Esophagus squamous epithelium (tissue), 5 donors: ENCODE results near the gene RELT. TPM values are rescaled to one million over a fixed set of nuclear protein-coding genes. Genes with fewer than 3 reads are reported as not detected.

Experiments used
- DNase-seq: peaks from one replicate; lab custom pipeline; 2025; lab: John Stamatoyannopoulos, UW
- H3K27ac ChIP-seq, 4 donors: fragments of 200-600 bp; sonication (generic); one replicate each; pipeline ENCODE4 v1.5.1; 2016 to 2019; ENCODE audit warnings: mild to moderate bottlenecking in 1 of 4
- H3K27me3 ChIP-seq, 4 donors: fragments of 200-600 bp; sonication (generic); 1 replicate in 3 of 4; 2 replicates in 1 of 4; pipeline versions ENCODE4 v1.5.1 to v1.6.0; 2017 to 2021; ENCODE audit warnings: antibody characterized with exemption in 1 of 4
- H3K36me3 ChIP-seq, 3 donors: fragments of 200-600 bp; sonication (generic); one replicate each; pipeline ENCODE4 v1.5.1; 2016 to 2019
- H3K4me1 ChIP-seq, 3 donors: fragments of 200-600 bp; sonication (generic); one replicate each; pipeline ENCODE4 v1.5.1; 2017 to 2019
- H3K4me3 ChIP-seq, 4 donors: fragments of 200-600 bp; sonication (generic); 1 replicate in 3 of 4; 2 replicates in 1 of 4; pipeline ENCODE4 v1.5.1; 2016 to 2019; ENCODE audit warnings: mild to moderate bottlenecking in 2 of 4, moderate library complexity in 1 of 4
- H3K9me3 ChIP-seq, 3 donors: fragments of 200-600 bp; sonication (generic); one replicate each; pipeline ENCODE4 v1.5.1; 2016 to 2019
- POLR2A ChIP-seq, 4 donors: fragments of 450-650 bp; IDR thresholded peaks; one replicate each; pipeline ENCODE4 v1.6.1; 2017; ENCODE audit warnings: antibody characterized with exemption in 4 of 4, mild to moderate bottlenecking in 4 of 4, moderate library complexity in 3 of 4
- WGBS, 2 donors: methylation state at CpG; one replicate each; pipeline ENCODE4 v1.1.5; 2018; 5-methylcytosine and 5-hydroxymethylcytosine counted together
- intact Hi-C: fragments of 100-400 bp; cut with DNase I; formaldehyde crosslinking; loops from one replicate; pipeline ENCODE4 v1.15.0; 2022
- total RNA-seq, 4 donors: library from RNA; depleted of rRNA; stranded (reverse); fragments of >200 nt; gene quantifications; one replicate each; pipeline ENCODE4 v1.1.0, GENCODE V29; 2016
- TF ChIP-seq, protein P1 (sequence below), 6 experiments: fragments of 450-650 bp in 4 of 6; fragments of 200-600 bp in 2 of 6; sonication (generic) in 2 of 6; IDR thresholded peaks; one replicate each; pipeline ENCODE4 v1.5.1; 2016 to 2019; ENCODE audit warnings: antibody characterized with exemption in 6 of 6, mild to moderate bottlenecking in 4 of 6, moderate library complexity in 4 of 6
- donor health status: DM: yes; HTN: yes; CAD: no.

The RELT gene
- total RNA-seq, 4 donors from 2014 or later, result 3.7 to 8.8 (median 5.3) TPM

DNA sequence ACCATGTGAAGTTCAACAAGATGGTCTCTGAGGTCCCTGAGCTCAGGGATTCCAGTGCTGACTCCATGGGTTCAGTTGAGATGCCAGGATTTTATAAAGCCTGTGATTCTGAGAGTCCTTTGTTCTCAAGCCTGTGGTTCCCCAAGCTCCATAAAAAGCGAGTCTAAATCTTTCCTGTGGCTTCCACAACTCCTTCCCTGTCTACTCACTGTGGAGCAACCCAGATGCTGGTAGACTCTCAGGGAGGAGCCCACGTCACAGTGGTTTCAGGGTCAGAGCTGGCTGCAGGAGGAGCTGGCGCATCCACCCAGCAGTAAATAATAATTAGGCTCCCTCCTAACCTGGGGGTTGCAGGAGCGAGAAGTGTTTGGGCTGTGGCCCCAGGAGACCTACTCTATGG lies 2.0 kb upstream of the RELT start:
- 57 to 67% methylated on average over 1 of the region's 4 CpGs for WGBS, 2 donors
- Histone ChIP-seq H3K4me1 (peaks cover 8 to 31% (median 14%) of the 10 kb centered on the region in 3 donors), H3K4me3 (no peak overlapping the region), H3K27ac (no peak overlapping the region), H3K27me3 (no peaks in the 10 kb centered on the region), H3K36me3 (no peaks in the 10 kb centered on the region), H3K9me3 (no peaks in the 10 kb centered on the region)
- DNase-seq, result no peak
- no peak for TF ChIP-seq POLR2A (IDR thresholded peaks at IDR 0.05)
- TF ChIP-seq, protein P1, sequence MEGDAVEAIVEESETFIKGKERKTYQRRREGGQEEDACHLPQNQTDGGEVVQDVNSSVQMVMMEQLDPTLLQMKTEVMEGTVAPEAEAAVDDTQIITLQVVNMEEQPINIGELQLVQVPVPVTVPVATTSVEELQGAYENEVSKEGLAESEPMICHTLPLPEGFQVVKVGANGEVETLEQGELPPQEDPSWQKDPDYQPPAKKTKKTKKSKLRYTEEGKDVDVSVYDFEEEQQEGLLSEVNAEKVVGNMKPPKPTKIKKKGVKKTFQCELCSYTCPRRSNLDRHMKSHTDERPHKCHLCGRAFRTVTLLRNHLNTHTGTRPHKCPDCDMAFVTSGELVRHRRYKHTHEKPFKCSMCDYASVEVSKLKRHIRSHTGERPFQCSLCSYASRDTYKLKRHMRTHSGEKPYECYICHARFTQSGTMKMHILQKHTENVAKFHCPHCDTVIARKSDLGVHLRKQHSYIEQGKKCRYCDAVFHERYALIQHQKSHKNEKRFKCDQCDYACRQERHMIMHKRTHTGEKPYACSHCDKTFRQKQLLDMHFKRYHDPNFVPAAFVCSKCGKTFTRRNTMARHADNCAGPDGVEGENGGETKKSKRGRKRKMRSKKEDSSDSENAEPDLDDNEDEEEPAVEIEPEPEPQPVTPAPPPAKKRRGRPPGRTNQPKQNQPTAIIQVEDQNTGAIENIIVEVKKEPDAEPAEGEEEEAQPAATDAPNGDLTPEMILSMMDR (IDR thresholded peaks at IDR 0.05), result no peak
- intact Hi-C loops, result no loop called here

DNA sequence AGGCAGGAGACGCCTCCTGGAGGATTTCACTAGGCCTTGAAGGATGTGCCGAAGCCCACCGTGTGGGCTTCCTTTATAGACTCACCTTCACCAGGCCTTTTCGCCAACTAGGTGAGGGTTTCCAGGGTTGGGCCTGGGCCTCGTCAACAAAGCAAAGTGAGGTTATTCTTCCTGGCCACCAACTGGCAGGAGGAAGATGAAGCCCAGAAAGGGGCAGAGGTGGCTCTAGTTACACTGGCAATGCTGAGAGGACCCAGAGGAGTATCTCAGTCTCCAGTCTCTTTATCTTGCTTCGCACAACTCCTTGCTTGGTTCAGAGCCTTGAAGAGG lies 404 bp upstream of the RELT start:
- peak overlapping the region in 3 of 4 donors; percentile 63 to 85 (median 72) for H3K4me3 ChIP-seq
- no peak for TF ChIP-seq POLR2A (IDR thresholded peaks at IDR 0.05)
- TF ChIP-seq, protein P1 (IDR thresholded peaks at IDR 0.05), result no peak
- intact Hi-C loops, result no loop called here

DNA sequence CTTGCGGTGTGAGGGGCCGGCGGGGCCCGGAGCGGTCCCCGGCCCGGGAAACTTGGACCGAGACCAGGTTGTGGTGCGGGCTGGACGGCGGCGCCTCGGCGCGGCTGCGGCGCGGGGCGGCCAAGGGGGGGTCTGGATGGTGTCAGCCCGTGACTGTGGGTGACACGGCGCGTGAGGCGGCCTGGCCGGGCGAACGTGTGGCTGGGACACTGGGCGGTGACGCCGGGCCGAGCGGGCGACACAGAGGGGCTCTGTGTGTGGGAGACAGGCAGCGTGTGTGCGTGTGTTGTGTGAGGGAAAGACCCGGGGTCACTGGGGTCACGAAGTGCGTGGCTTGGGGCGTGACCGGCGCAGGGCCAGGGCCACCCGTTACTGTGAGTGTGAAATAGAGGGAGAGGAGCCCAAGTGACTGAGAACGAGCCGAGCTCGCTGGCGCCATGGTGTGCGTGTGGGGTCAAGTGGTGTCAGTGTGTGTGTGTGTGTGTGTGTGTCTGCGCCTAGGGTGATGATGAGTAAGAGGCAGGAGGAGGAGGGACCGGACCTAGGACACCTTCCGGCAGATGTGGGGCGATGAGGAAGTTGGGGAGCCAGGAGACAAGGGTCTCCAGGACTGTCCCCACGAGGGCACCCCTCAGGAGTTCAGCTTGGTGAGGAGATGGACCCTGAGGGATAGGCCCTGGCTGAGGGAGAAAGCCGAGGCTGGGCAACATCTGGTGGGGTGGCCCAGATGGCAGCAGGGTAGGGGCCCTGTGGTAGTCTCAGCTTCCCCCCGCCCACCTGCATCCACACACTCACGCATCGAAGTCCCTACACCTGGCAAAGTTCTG lies 817 bp downstream of the RELT start:
- Histone ChIP-seq H3K9me3 (no peaks in the 10 kb centered on the region), H3K27me3 (no peaks in the 10 kb centered on the region), H3K4me3 (peak overlapping the region; percentile 63 to 95 (median 78)), H3K27ac (peak overlapping the region; percentile 87 to 94 (median 92)), H3K36me3 (no peaks in the 10 kb centered on the region), H3K4me1 (peaks cover 8 to 55% (median 18%) of the 10 kb centered on the region in 3 donors)
- no peak for DNase-seq
- 3 to 5% methylated on average over 28 to 41 of the region's 56 CpGs for WGBS, 2 donors
- intact Hi-C loops, result no loop called here
- TF ChIP-seq POLR2A (IDR thresholded peaks at IDR 0.05), result peak in 1 of 4 donors; percentile 72
- TF ChIP-seq, protein P1 (IDR thresholded peaks at IDR 0.05), result no peak

More for the DNA sequence above, 404 bp upstream of the RELT start:
- Histone ChIP-seq H3K27me3 (no peaks in the 10 kb centered on the region), H3K9me3 (no peaks in the 10 kb centered on the region), H3K36me3 (no peaks in the 10 kb centered on the region), H3K27ac (peak overlapping the region; percentile 87 to 94 (median 92)), H3K4me1 (peaks cover 8 to 43% (median 14%) of the 10 kb centered on the region in 3 donors)
- WGBS, 2 donors, result 48 to 59% methylated on average over 5 of the region's 6 CpGs
- DNase-seq, result no peak

DNA sequence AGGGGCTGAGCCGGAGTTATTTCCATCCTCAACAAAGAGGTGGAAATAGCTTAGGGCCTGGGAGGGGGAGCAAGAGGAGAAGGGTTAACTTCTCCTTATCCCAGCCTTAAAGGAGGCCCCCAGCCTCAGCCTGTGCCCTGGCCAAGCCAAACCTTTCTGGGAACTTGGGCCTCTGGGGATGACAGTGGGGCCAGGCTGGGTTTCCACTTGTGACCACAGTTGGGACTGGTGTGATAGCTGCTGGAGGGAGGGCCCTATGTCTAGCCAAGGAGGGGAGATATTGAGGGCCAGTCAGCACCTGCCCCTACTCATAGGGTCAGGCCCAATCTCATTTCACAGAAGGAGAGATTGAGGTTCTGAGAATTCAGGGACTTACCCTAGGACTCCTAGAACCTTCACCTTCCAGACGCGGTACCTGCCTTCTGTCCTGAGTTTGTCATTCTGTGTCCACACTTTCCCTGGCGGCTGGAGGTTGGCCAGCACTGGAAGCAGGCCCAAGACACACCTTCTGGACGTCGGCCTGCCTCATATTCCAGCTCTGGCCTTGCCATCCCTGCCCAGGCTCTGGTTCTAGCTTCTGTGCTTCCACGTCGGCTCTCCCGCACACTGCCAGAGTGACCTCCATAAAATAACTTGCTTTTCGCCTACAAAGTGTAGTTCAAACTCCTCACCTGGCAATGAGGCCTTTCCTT lies 3.1 kb downstream of the RELT start:
- H3K4me1 ChIP-seq, result peaks cover 21 to 78% (median 34%) of the 10 kb centered on the region in 3 donors
- 71 to 83% methylated on average over 9 to 10 of the region's 10 CpGs for WGBS, 2 donors
- TF ChIP-seq, protein P1 (IDR thresholded peaks at IDR 0.05), result no peak
- no peak for TF ChIP-seq POLR2A (IDR thresholded peaks at IDR 0.05)
- H3K27me3 ChIP-seq, result no peaks in the 10 kb centered on the region
- no peak overlapping the region for H3K4me3 ChIP-seq
- H3K36me3 ChIP-seq, result no peaks in the 10 kb centered on the region
- intact Hi-C loops, result no loop called here
- no peaks in the 10 kb centered on the region for H3K9me3 ChIP-seq
- H3K27ac ChIP-seq, result peak overlapping the region in 1 of 4 donors; percentile 39
- DNase-seq, result no peak

GRCh38 chr11:73380331-73380730 lies 4.1 kb downstream of the RELT start:
- TF ChIP-seq POLR2A (IDR thresholded peaks at IDR 0.05), result no peak
- TF ChIP-seq, protein P1 (IDR thresholded peaks at IDR 0.05), result no peak
- WGBS, 2 donors, result 77 to 83% methylated on average over 4 to 5 of the region's 7 CpGs
- DNase-seq, result no peak
- no peaks in the 10 kb centered on the region for H3K9me3 ChIP-seq
- peaks cover 31 to 88% (median 44%) of the 10 kb centered on the region in 3 donors for H3K4me1 ChIP-seq
- H3K27ac ChIP-seq, result peak overlapping the region in 1 of 4 donors; percentile 82
- H3K36me3 ChIP-seq, result no peaks in the 10 kb centered on the region
- intact Hi-C loops, result no loop called here
- H3K4me3 ChIP-seq, result no peak overlapping the region
- H3K27me3 ChIP-seq, result no peaks in the 10 kb centered on the region
